Loucy (cell line): Measurements from ENCODE around the gene PPP1R2B.
A peak's percentile ranks its signal among the peaks of the same experiment; 100 is the strongest.
"Not testable (repeated sequence)": the region's sequence is repeated elsewhere in the genome, so short reads cannot be mapped to it uniquely, and the experiment has no call there.

Experiments
- H2AFZ ChIP-seq: fragments of 200-600 bp; sonication (generic); 2 replicates; pipeline ENCODE4 v1.6.0; 2016; ENCODE audit warnings: antibody characterized with exemption, mild to moderate bottlenecking, low read length, moderate library complexity
- H3F3A ChIP-seq: fragments of 200-600 bp; 2 replicates; pipeline ENCODE4 v1.6.0; 2016; ENCODE audit warnings: antibody characterized with exemption, low read depth, mild to moderate bottlenecking
- H3K27me3 ChIP-seq: fragments of 200-600 bp; sonication (generic); 2 replicates; pipeline ENCODE4 v1.6.1; 2014; ENCODE audit warnings: low read length, mild to moderate bottlenecking; ENCODE audit not compliant: insufficient read depth, poor library complexity, severe bottlenecking
- H3K36me3 ChIP-seq: fragments of 200-600 bp; sonication (generic); 2 replicates; pipeline ENCODE4 v1.6.1; 2016; ENCODE audit warnings: low read length; ENCODE audit not compliant: insufficient read depth
- H3K4me1 ChIP-seq: fragments of 200-600 bp; sonication (generic); 2 replicates; pipeline ENCODE4 v1.5.1; 2014; ENCODE audit warnings: low read length, mild to moderate bottlenecking; ENCODE audit not compliant: insufficient read depth, poor library complexity, severe bottlenecking
- H3K4me2 ChIP-seq: fragments of 200-600 bp; sonication (generic); 2 replicates; pipeline ENCODE4 v1.6.0; 2014; ENCODE audit warnings: antibody characterized with exemption, low read length, low read depth, mild to moderate bottlenecking; ENCODE audit not compliant: poor library complexity, severe bottlenecking
- H3K4me3 ChIP-seq: fragments of 200-600 bp; sonication (generic); 2 replicates; pipeline ENCODE4 v1.5.1; 2014; ENCODE audit warnings: low read length, mild to moderate bottlenecking, mixed read lengths; ENCODE audit not compliant: poor library complexity, severe bottlenecking
- H3K79me2 ChIP-seq: fragments of 200-600 bp; sonication (generic); 2 replicates; pipeline ENCODE4 v1.6.1; 2014; ENCODE audit warnings: low read length; ENCODE audit not compliant: insufficient read depth
- H3K9ac ChIP-seq: fragments of 200-600 bp; sonication (generic); 2 replicates; pipeline ENCODE4 v1.6.0; 2014; ENCODE audit warnings: mild to moderate bottlenecking, low read depth, low read length, moderate library complexity; ENCODE audit not compliant: poor library complexity, severe bottlenecking
- H3K9me2 ChIP-seq: fragments of 200-600 bp; sonication (generic); replicated peaks from 2 replicates; pipeline ENCODE4 v1.6.1; 2016; ENCODE audit warnings: low read depth, low read length, mixed read lengths
- H3K9me3 ChIP-seq: fragments of 200-600 bp; sonication (generic); 2 replicates; pipeline ENCODE4 v1.6.1; 2014; ENCODE audit warnings: mild to moderate bottlenecking, antibody characterized with exemption, low read length, low read depth; ENCODE audit not compliant: insufficient read depth
- H4K20me1 ChIP-seq: fragments of 200-600 bp; sonication (generic); 2 replicates; pipeline ENCODE4 v1.6.0; 2014; ENCODE audit warnings: antibody characterized with exemption, low read length, mild to moderate bottlenecking; ENCODE audit not compliant: insufficient read depth, poor library complexity, severe bottlenecking
- CTCF ChIP-seq: fragments of 200-600 bp; sonication (generic); conservative IDR thresholded peaks from 2 replicates; pipeline ENCODE4 v1.5.1; 2014; ENCODE audit warnings: mild to moderate bottlenecking, antibody characterized with exemption, low read length
- EZH2phosphoT487 ChIP-seq: fragments of 200-600 bp; IDR thresholded peaks from 2 replicates; pipeline ENCODE4 v1.6.1; 2018; ENCODE audit warnings: antibody characterized with exemption, mild to moderate bottlenecking, moderate library complexity, borderline replicate concordance

PPP1R2B gene

DNA sequence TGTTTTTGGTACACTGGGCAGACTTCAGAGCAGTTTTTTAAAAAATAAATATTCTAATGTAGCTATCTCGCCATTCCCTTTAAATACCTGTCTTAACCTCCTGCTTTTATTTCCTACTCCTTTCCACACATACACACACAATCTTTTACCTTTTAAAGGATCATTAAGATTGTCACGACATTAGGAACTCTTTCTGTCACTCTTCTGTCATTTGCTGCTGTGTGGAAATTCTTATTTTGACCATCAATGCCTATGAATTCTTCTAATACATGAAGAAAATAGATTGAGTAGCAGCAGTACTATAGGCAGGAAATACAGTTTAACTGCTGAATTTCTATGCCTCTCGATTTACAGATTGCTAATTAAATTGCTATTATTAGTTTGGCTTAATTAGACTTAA, 1.8 kb downstream of the PPP1R2B start:
- TF ChIP-seq EZH2phosphoT487 = no peak
- no peaks in the 10 kb centered on the region for H3K4me1 ChIP-seq
- no peak overlapping the region for H3K4me2 ChIP-seq
- H3K79me2 ChIP-seq = no peaks in the 10 kb centered on the region
- no peaks in the 10 kb centered on the region for H3K9me2 ChIP-seq
- H2AFZ ChIP-seq = no peak overlapping the region
- no peaks in the 10 kb centered on the region for H3F3A ChIP-seq
- no peaks in the 10 kb centered on the region for H3K27me3 ChIP-seq
- no peak overlapping the region for H3K4me3 ChIP-seq
- H3K9ac ChIP-seq = no peak overlapping the region
- H4K20me1 ChIP-seq = no peaks in the 10 kb centered on the region
- no peaks in the 10 kb centered on the region for H3K36me3 ChIP-seq
- H3K9me3 ChIP-seq = 0 out of 2 replicates have a peak, but pooled peaks cover 4% of the 10 kb centered on the region

DNA sequence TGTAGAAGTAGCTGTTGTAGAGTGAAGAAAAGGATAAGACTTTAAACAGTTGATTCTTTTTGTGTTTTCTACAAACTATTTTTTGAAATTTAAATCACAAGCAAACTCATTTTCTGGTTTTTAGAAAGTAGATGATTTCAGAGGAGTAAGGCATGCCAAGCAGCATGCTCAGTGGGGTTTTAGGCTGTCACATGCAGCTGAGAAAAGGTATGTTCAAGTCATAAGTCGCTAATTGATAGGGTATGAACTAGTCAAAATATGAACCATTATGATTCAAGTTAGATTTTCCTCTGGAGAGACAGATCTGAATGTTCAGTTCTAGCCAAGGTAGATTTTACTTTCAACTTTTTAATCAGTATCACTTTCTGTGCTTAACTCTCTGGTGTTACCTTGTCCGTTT, 3.0 kb downstream of the PPP1R2B start:
- not testable (repeated sequence) for H2AFZ ChIP-seq, H3K79me2 ChIP-seq, H3F3A ChIP-seq, H3K27me3 ChIP-seq, H4K20me1 ChIP-seq, H3K4me2 ChIP-seq, H3K9me2 ChIP-seq, H3K4me1 ChIP-seq, H3K9ac ChIP-seq, H3K4me3 ChIP-seq, H3K9me3 ChIP-seq, H3K36me3 ChIP-seq

- H3K9me2 ChIP-seq = no peaks in the 10 kb centered on the region
- H3K36me3 ChIP-seq = no peaks in the 10 kb centered on the region
- H3K4me1 ChIP-seq = peaks cover 28% of the 10 kb centered on the region
- no peaks in the 10 kb centered on the region; the same call in 1 of the 2 replicates for H3F3A ChIP-seq
- H3K27me3 ChIP-seq = no peaks in the 10 kb centered on the region
- no peaks in the 10 kb centered on the region for H4K20me1 ChIP-seq
- H3K9ac ChIP-seq = no peak overlapping the region
- H3K4me2 ChIP-seq = peak overlapping the region; percentile 55
- no peak for TF ChIP-seq EZH2phosphoT487
- no peak for TF ChIP-seq CTCF
- H3K4me3 ChIP-seq = peak overlapping the region; percentile 20
- H2AFZ ChIP-seq = no peak overlapping the region
- no peaks in the 10 kb centered on the region for H3K79me2 ChIP-seq
- no peaks in the 10 kb centered on the region for H3K9me3 ChIP-seq
These were observed 15.3 kb downstream of the PPP1R2B start for GRCh38 chr5:156865427-156865826.

GRCh38 chr5:156870498-156870839, 20.4 kb downstream of the PPP1R2B start:
- H3K27me3 ChIP-seq = no peaks in the 10 kb centered on the region
- H3K36me3 ChIP-seq = no peaks in the 10 kb centered on the region
- H3K9me2 ChIP-seq = no peaks in the 10 kb centered on the region
- no peak overlapping the region for H3K9ac ChIP-seq
- no peaks in the 10 kb centered on the region; the same call in 1 of the 2 replicates for H3K9me3 ChIP-seq
- TF ChIP-seq CTCF = no peak
- peaks cover 17% of the 10 kb centered on the region for H3K4me1 ChIP-seq
- no peaks in the 10 kb centered on the region for H3K79me2 ChIP-seq
- H3K4me2 ChIP-seq = peak overlapping the region; percentile 5
- H4K20me1 ChIP-seq = no peaks in the 10 kb centered on the region
- no peaks in the 10 kb centered on the region for H3F3A ChIP-seq
- peak overlapping the region; percentile 81 for H2AFZ ChIP-seq
- H3K4me3 ChIP-seq = no peak overlapping the region
